HS-27A (cell line): Measurements from ENCODE around the gene TRAF3.

Experiments used
- DNase-seq: peaks from one replicate; pipeline ENCODE4 v3.0.0-alpha.2; 2012; ENCODE audit warnings: low read depth, missing footprints

Gene TRAF3

DNA sequence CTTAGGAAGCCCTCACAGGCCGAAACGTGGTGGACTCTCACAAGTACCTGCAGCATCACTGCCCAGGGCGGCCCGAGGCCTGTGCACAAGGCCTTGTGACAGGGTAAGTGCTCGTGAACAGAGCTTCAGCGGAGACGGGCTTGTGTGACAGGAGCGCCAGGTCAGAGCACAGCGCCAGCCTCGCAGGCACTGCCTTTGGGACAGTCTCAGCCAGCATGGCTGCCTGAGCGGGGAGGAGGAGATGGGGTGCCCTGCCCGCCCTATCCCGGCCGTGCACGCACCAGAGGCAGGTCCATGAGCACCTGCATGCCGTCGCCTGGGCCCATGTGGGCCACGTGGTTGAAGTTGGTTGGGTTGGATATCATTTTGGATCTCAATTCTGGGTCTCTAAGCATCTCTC, 162.1 kb downstream of the TRAF3 start:
- no peak for DNase-seq

GRCh38 chr14:102939820-102940561, 162.7 kb downstream of the TRAF3 start:
- DNase-seq = no peak

GRCh38 chr14:102940729-102941362, 163.6 kb downstream of the TRAF3 start:
- DNase-seq = no peak

DNA sequence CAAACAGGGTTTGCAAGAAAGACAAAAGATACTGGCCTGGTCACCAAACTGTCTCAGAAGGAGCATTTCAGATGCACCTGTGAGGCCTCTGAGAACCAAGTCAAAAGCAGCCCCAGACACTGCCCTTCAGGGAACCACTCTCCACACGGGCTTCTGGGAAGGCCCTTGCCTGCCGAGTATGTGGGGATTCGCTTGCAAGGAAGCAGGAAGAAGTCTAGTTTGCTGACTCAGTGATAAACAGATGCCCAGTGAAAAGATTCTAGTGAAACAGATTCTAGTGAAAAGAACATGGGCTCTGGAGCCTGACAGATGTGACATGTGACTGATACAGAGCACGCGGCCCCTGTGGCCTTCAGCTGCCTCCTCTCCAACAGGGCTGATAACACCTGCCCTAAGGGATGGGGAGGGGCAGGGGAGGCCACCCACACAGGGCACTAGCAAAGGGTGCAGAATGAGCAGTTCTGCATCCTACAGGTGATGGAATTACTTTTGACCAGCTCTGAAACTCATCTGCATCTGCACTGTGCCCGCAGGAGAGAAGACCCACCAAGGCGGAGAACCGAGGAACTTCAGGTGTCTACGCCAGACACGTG, 164.3 kb downstream of the TRAF3 start:
- DNase-seq = no peak

GRCh38 chr14:102942069-102942468, 164.8 kb downstream of the TRAF3 start:
- no peak for DNase-seq

- no peak for DNase-seq
Observed at GRCh38 chr14:102943454-102943853, 166.2 kb downstream of the TRAF3 start.

DNA sequence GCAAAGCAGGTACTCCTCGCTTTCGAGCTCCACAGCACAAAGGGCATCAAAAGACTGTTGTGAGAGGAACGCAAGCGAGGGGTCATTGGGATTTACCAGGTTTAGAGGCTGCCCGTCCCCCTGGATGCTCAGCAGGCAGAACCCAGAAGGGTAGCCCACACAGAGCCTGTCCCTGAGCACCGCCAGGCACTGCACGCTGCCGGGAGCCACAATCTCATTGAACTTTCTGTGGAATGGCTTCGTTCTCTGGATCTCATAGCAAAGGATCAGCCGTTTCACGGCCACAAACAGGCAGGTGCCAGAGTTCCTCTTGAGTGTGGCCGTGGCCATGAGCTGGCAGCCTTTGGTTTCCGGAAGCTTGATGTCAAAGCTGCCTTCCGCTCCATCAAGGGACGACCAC, 166.7 kb downstream of the TRAF3 start:
- no peak for DNase-seq

DNA sequence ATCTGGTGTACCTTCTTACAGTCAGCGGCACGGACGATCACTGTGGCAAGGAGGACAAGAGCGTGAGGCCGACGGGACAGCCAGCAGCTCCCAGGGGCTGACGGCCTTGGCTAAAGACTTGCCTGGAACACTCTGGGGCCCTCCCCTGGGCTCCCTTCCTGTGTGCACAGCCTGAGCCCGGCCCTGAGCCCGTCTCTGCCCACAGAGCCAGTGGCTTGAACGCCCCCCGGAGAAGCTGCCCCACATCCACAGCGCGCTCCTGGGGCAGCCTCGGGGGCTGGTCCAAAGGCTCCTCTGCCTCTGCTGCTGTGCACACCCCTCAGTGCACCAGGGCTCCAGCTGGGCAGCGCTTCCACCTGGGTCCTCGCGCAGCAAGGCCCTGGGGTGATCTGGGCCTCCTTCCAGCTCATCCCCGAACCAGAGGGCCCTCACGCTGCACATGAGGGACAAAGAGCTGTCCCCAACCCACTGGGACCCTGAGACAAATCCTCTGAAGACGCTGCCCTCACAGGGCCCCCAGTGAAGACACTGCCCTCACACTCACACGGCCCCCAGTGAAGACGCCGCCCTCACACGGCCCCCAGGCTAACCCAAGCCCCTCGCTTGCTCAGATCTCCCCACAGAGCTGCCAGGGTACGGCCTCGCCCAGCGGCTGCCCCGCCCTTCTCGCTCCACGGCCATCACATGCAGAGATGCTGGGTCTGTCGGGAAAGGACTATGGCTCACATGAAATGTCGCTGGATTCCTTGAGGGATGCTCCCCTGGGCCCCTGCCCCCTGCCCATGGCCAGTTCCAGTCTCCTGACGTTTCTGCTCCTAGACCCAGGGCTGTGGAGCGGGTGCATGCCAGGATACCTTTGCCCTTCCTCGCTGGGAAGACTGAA, 167.4 kb downstream of the TRAF3 start:
- no peak for DNase-seq

- no peak for DNase-seq
Observed at GRCh38 chr14:102945346-102946130, 168.3 kb downstream of the TRAF3 start.

GRCh38 chr14:102947321-102948103, 170.3 kb downstream of the TRAF3 start:
- no peak for DNase-seq

DNA sequence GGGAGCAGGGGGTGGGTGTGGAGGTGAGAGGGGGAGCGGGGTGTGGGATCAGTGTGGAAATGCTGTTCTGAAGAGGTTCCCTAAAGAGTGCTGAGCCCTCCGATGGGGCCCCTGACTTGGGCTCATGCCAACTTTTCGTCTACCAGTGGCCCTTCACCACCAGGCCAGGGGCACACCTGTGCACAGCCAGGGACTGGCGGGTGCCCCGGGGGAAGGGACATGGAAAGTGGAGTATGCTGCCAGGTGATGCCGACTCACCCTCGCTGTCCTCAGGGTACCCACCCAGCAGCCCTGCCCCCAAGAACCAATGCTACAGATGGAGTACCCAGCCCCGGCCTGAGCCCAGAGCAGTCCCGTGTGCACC, 171.4 kb downstream of the TRAF3 start:
- no peak for DNase-seq

GRCh38 chr14:102949062-102949800, 172.0 kb downstream of the TRAF3 start:
- no peak for DNase-seq

DNA sequence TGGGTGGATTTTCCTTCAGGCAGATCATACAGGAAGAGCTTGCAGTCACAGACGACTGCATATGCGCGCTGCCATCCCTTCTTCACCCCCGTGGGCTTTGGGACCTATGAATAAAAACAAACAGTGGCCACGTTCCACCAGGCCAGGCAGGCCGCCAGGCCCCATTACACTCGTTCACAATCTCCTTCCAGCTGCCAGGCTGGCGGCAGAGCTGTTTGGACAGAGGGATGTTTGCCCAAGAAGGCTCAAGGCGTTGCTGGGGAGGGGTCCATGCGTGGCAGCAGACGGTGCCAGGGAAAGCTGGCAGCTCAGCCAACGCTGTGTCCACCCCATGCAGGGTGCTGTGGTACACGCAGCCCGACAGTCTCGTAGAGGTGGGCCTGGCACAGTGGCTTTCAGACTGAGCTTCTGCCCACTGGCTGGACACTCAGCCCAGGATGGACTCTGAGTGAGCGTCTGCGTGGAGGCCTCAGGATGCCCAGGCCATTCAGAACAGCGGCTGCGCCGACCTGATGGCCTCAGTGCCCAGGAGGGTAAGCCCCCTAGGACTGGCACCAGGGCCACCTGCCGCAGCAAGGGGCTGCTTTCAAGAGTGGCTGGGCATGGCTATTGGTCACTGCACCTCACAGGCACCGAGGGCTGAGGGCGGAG, 172.7 kb downstream of the TRAF3 start:
- no peak for DNase-seq

DNA sequence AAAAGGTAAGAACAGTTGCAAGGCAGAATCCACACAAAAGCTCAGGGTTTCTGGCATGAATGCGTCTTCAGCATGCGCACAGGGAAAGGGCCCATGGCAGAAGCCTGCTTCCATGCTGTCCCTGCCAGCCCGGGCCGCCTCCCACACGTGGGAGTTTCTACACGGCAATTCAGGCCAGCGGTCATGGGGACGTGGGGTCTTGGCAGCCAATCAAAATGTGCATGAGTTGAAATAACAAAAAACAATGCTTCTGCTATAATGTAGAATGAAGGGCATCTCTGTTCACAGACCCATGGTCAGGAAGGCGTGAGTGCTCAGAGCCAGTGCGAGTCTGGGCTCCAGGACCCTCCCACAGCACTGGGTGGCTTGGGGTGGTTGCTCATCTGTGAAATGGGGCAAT, 173.8 kb downstream of the TRAF3 start:
- no peak for DNase-seq

DNA sequence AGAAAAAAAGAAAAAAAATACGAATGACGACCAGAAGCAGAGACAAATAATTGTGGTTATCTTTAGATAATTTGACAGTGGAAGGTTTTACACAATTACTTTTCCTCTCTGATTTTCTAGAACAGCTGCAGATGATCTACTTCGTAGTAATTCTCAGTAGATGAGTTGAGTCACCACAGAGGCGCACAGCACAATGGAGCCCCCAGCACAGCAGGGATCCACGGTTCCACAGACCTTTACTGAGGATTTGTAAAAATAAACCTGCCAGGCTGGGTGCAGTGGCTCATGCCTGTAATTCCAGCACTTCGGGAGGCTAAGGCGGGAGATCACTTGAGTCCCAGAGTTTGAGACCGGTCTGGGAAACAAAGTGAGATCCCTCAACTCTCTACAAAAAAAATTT, 174.6 kb downstream of the TRAF3 start:
- no peak for DNase-seq

DNA sequence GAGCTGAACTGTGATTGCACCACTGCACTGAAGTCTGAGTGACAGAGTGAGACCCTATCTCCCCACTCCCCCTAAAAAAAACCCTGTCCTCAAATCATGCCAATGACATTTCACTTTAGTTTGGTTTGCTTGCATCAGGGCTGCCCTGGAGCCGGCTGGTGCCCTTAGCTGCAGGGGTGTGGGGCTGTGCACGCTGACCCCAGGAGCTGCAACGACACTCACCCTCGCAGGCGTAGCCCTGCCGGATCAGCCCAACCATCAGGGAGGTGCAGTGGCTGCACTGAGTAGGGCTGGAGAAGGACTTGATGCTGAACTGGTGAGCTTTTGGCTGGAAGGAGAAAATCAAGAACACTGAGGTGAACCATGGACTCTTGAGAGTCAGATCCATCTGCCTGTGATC, 175.0 kb downstream of the TRAF3 start:
- no peak for DNase-seq

- no peak for DNase-seq
Observed at GRCh38 chr14:102953100-102953499, 175.9 kb downstream of the TRAF3 start.

DNA sequence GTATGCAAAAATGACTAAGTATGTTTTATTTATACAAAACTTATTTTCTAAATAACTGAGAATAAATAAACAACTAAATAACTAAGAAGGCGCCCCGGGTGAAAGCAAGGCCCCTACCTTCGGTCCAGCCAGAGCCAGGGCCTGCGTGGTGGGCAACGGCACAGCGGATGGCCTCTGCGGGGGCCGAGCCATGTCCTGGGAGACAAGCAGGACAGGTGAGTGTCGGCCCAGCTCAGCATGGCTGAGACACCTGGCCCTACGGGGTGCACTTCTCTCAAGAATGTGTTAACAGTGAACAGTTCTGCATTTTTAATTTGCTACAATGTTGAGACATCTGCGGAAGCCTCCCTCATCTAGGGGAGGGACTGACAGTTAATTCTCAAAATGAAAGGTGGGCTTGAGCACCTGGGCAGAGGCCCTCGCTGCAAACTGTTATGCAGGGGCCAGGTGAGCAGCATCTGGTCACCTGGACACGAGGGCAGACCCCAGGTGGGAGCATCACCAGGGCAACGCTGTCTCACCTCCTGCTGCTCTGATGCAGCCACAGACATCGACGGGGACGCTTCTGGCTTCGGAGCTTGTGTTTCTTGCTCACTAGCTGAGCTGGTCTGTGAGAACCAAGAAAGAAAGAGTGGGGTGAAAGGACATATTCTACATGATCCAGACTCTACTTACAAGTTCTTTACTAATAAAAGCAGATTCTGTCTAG, 177.0 kb downstream of the TRAF3 start:
- no peak for DNase-seq
